ENCODE measurements around the gene SGIP1. TPM values are rescaled to one million over a fixed set of nuclear protein-coding genes. Genes with fewer than 3 reads are reported as not detected.

Gene SGIP1
- total RNA-seq, 1 experiment from 2014 or later: 3.7 TPM

DNA sequence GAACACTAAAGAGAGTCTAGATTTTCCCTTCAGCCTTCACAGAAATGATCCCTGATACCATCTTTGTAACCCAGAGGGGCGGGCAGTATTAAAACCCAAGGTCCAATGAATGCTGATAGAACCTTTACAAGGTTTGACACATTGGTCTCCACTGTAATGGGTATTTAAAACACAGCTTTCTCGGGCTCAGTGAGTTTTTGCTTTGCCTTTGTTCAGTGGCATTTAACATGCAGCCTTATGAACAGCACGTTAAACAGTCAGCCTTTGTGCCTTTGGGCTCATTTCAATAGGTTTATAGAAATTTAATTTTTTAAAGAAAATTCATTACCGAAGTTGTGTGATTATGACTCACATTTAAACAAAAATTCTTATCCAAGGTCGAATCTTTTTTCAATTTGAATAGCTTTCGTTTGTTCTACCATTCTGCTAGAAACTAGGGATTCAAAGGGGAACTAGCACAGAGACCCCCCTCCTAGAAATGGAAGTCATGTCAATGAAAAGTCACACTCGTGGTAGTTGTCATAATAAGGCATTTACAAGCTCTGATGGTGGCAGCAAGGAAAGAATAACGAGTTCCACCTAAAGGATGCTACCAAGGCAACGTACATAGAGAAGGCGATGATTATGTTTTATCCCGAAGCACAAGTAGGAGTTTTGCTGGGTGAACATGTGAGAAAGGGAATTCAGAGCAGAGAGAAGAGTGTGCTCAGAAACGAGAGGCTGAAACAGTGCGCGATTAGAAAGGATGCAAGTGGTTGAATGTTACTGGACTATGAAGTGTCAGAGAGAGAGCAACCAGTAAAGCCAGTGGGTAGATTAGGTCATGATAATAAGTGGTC, 66.2 kb downstream of the SGIP1 start:
- DNase-seq (ENCODE audit: extremely low read depth, low read depth): no peak

DNA sequence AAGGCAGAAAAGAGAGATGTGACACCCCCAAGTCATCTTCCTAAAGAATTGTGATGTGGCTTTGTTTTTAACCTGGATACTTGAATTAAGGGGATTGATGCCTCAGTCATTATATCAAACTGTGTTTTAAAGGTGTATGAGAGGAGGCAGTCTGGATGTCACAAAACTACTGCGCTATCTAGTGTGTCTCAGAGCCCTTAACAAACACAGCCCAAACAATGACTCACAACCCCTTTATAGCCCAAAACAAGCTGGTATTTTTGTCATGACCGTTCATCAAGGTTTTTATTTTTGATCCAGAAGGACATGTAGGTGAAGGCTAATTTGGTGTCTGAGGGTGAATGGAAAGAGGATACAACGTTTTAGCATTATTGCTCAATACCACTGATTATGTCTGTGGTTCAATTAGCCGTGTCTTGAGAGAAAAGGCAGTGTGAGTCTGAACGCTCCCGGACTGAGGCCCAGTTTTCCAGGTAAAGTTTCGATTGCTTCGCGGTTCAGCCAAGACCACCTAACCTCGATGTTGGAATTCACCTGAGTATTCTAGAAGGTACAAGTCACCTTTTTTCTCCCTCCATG, 71.6 kb downstream of the SGIP1 start:
- DNase-seq (ENCODE audit: extremely low read depth, low read depth): no peak

DNA sequence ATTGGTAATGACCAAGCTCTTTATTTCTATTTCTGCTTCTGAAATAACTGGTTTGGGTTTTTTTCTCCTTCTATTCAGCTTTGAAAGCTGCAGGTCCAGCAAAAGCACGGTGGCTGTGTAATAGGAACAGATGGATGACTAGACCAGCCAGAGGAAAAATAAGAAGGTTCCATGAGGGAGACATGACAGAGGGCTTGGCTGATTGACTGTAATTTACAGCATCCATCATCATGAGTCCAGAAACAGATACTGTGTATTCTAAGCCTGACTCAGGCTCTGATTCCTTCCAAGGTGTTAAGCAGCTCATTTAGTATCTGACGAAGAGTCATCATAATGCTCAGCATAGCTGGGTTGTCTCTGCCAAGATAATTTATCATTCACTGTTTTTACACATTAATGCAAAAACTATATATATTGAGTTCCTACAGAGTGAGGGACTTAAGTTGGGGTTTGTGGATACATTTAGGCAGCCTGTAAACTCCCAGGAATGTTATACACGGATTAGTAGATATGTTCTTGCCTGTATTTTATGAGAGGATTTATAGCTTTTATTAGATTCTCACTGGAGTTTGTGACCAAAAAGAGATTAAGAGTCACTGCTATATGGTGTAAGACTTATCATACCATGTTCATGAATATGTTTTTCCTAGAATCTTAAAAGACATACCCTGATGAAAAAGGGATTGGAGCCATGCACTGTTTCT, 72.6 kb downstream of the SGIP1 start:
- DNase-seq (ENCODE audit: extremely low read depth, low read depth): no peak

DNA sequence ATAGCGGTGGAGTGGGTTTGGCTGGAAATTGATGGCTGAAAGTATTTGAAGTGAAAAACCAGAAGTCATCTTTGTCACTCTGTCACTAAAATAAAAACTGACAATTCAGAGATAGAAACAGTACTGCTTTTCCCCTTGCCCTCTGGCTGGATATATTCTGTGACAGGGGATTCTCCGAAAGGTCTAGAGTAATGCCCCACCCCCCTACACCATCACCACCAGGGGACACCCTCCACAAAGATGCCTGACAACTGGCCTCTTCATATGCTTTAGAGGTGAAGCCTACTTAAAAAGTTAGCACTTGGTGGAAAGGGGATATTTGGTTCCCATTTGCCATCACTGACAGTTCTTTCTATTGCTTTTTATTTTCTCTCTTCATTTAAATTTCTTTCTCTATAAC, 73.5 kb downstream of the SGIP1 start:
- DNase-seq (ENCODE audit: extremely low read depth, low read depth): no peak

DNA sequence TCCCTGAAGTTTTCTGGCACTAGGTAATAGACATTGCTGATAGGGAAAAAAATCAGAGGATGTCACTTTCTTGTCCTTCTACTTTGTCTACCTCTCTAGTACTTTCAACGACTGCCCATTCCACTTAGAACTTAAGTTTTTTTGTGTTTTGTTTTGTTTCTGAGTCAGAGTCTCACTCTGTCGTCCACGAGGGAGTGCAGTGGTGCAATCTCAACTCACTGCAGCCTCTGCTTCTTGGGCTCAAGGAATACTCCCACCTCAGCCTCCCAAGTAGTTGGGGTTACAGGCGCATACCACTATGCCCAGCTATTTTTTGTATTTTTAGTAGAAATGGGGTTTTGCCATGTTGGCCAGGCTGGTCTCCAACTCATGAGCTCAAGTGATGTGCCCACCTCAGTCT, 79.2 kb downstream of the SGIP1 start:
- DNase-seq (ENCODE audit: extremely low read depth, low read depth): no peak

DNA sequence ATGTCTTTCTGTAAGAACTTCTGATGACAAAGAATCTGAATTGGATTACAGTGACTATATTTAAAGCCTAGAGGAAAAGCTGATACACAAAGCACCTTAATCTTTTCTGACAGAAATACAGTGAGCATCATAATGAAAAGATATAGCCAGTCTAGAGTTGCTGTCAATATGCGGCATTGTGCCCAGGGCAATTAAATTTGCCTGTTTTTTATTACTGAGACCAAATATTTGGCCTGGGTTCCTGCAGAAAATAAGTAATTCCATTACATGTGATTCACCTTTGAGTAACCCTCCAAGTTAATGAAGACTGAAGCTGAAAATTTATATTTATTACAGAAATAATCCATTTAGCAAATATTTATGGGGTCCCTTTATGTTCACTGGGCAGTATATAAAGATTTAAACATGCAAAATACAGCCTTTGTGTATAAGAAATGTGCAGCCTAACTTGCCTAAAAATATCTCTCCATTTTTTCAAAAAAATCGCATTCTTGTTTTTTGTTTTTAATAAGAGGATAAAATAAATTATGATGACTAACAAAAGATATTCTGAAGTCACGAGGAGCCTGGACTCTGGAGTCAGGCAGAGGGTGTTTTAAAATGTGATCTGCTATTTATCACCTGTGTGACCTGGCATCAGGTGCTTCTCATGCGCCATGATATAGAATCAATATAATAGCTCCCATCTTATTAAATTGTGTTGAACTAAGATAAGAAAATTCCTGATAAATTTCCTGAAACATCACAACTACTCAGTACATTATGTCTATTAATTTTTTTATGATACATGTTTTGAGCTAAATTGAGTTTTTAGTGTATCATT, 83.6 kb downstream of the SGIP1 start:
- no peak for DNase-seq (ENCODE audit: extremely low read depth, low read depth)

DNA sequence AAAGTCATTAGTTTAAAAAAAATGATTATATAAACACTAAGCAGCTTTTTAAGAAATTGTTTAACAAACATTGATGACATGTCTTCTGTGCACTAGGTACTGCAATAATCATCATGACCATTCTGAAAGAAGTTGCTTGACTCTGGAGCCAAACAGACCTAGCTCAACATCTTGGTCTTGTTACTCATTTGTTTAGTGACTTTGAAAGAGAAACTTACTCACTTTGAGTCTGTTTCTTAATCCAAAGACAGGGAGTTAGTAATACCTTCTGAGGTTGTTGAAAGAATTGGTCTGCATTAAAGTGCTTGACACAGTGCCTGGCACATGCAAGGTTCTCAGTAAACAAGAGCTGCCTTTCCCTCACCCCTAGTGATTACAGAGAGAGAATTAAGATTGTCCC, 84.4 kb downstream of the SGIP1 start:
- no peak for DNase-seq (ENCODE audit: extremely low read depth, low read depth)

DNA sequence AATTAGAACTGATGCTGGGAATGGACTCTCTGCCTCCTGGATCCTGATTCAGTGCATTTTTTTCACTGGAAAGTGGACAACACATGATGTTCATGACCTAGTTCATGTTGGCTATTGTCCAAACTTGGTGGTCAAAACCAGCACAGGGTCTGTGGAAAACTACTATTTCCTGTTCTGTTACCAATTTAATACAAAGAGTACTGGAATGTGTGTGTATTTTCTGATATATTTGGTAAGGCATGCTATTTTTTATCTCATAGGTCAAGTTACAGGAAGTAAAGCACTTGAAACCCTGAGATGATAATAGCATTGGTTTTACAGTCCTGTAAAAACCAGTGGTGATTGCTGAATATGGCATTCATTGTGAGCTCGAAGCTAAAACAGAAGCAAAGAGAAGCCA, 89.9 kb downstream of the SGIP1 start:
- no peak for DNase-seq (ENCODE audit: extremely low read depth, low read depth)

DNA sequence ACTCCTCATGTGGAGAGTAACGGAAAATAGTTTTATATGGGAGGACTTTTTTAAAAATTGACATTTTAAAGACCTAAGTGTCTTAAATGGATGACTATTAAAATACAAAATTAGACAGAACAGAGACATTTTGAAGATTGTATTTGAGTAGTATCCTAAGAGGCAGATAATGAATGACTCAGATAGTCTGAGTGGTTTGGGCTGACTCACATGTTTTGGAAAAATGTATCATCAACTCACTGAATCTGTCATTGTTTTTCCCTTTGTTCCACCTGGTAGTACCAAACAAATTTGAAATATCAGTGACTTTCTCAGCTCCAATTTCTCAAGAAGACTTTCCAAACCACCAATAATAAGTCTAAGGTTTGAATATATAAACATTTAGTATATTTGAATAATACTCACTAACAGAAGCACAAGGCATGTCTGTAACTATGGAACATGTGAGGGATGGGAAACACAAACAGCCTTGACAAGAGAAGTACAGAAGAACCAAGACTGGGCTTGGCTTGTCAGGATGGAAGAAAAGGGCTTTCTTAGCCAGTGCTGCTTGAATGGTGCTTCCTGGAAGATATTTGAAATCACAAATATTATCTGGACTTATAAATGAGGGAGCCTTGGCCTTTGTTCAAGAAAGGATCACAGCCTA, 90.6 kb downstream of the SGIP1 start:
- no peak for DNase-seq (ENCODE audit: extremely low read depth, low read depth)

DNA sequence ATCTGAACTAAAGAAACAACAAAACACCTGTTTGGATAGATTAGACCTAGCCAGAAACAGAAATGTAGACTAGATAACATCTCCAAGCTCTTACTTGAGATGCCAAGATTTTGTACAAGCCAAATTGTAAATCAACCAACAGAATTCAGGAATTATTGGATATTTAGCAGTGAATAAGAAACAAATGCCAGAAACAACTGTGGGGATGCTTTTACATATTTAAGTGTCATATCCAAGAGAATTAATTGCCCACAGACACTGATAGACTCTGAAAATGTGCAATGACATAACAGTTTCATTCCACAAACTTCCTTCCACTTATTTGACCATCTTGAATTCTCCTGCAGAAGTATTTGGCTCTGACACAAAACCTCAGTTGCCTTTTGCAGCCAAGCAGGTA, 92.3 kb downstream of the SGIP1 start:
- DNase-seq (ENCODE audit: extremely low read depth, low read depth): no peak

DNA sequence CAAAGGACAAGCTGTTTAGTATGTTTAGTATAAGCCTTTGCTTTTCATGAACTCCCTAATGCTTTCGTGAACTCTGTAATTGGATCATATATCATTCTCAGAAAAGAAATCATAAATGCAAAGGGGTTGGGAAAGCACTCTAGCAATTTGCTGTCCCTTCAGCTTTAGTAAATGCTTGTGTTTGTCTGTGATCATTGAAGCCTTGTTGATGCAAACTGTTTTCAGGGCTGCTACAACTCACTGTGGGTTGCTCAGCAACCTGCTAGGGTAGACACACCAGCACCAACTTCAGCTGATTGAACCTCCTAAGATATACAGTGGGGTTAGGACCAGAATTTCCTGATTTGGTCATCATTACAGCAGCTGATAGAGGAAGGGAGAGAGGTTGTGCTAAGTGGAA, 95.0 kb downstream of the SGIP1 start:
- DNase-seq (ENCODE audit: extremely low read depth, low read depth): no peak

DNA sequence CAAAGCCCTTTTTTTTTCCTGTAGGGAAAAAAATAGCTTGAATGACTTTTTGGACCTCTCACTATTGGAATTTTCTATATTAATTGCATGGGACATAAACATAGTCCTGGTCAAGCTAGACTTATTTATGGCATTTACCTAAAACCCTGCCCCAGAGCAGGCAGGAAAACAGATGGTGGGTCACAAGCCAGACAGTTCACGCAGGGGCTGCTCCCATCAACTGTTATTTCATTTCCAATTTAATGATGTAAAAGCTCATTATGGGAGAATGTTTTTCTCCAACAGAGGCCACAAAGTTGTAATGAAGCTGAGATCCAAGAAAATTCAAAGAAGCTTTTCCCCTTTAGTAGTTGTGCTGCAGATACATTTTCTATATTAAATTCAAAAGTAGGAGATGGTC, 99.2 kb downstream of the SGIP1 start:
- DNase-seq (ENCODE audit: extremely low read depth, low read depth): no peak

DNA sequence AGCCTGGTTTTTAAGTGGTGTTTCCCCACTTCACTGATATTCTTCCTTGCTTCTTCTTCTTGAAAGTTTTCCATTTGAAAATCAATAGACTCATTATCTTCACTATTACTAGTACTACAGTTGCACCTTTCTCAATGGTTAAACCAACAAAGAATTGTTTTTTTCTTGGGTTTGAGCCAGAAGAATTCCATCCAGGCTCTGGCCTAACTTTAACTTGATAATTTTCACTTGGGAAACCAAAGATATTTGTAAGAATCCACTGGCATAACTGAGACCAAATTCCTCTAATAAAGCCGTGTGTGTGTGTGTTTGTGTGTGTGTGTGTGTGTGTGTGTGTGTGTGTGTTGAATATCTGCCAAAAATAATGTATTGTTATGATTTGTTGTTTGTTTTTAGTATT, 103.2 kb downstream of the SGIP1 start:
- DNase-seq (ENCODE audit: extremely low read depth, low read depth): no peak

DNA sequence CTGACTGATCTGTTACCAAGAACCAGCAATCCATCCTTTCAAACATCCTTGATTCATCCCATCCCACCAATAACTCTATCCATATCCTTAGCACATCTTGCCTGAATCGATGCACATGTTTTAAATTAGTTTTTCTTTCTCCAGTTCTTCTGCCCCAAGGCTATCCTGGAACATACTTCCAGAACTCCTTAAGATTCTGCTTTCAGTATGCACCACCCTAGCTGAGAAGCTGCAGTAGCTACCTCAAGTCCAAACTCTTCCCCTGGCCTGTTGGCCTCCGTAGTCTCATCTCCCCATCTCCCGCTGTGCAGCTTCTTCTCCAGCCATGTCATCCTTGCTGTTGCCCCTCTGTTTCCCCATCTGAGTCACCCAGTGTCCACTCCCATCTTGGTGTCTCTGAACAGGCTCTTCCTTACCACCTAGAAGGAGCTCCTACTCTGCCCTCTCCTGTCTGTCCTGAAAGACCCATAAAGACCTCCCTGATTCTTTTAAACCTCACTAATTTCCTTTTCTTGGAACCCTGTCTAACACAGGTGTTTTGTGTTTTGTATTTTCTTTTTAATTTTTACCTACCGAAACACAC, 108.0 kb downstream of the SGIP1 start:
- DNase-seq (ENCODE audit: extremely low read depth, low read depth): no peak

DNA sequence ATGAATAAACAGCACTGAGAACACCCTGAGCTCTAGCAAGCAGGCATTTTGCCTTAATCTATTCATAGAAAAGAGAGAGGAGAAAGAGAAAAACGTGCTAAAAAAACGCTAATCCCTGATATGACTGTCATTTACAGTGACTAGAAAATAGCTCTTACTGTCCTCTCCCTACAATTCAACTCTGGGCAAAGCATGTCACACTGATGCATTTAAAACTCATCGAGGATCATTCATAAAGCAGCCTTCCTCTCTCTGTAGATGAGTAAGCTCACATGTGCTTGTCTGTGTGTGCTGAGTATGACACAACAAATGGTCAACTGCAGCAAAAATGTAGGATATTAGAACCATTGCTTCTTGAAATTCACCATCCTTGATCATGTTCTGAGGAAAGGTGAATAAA, 109.0 kb downstream of the SGIP1 start:
- no peak for DNase-seq (ENCODE audit: extremely low read depth, low read depth)

DNA sequence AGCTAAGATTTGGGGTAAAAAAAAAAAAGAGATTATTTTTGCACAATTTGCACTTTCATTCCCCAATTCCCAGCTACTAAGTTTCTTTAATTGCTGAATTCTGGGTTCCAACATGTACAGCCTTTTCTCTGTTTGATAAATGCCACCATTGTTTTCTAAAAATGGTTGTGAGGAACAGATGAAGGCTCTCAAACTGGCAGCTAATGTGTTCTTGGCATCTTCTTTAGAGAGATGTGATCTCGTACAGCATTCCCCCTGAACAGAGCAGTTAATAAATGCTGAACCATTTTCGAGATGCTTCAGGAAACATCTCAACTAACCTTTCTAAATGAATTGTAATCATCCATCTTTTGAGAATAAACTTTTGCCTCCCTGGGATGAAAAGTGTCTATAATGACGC, 110.4 kb downstream of the SGIP1 start:
- no peak for DNase-seq (ENCODE audit: extremely low read depth, low read depth)

DNA sequence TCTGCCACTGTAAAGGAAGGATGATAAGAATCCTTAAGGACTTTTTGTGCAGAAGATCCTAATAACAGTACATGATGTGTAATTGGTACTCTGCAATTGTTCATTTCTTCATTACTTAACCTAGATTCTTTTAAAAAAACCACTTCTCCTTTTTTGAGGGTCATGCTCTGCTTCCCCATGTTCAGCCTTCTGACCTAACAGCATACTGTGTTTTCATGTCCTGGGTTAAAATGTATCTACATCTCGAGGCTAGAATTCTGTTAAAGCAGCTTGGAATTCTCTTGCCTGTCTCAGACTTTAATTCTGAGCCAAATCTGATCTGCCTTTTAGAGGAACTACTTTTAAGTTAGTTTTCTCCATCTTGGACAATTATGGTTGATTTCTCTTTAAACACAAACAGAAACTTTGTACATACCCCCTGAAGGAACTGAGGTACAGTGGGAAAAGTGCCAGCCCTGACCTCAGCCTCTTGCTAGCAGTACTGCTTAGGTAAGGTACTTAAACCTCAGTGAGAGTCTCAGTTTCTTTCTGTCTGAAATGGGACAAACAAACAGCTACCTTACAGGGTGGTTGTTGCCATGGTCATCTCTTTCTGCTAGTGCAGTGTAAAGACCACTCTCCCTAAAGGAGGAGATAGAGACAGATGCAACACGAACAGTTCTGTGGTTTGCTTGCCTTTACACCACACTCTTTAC, 115.1 kb downstream of the SGIP1 start:
- DNase-seq (ENCODE audit: extremely low read depth, low read depth): no peak

DNA sequence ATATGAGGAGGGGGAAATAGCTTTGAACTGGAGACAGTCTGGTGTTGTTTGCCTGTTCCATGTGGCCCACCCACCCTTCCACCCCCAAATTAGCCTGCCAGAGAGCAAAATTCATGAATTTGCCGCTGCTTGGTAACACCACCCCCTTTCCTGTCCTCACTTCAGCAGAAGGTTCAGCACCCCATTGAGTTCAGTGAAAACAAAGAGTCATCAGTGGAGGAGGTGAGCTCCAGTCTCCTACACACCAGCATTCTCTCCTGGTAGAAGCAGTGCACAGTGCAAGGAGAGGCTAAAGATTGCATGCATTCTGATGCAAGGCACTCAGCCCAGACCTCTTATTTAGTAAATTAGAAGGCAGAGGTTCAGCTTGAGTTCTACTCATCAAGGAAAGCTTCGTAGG, 118.6 kb downstream of the SGIP1 start:
- no peak for DNase-seq (ENCODE audit: extremely low read depth, low read depth)

DNA sequence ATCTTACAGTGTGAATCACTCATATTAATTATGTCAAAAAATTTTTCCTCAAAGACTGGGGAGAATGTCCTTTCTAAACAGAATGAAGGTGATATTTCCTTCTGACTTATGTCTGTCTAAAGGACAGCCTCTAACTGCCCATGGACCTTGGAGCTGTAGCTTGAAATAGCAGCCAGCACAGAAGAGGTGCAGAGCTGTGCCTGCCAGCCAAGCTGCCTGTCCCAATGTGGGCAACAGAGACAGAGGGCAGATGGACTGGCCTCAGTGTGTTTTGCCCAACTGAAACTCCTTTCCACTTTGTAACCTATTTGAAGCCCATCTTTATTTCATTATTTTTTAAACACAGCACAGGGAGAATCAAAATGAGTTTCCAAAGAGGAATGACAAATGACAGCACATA, 120.7 kb downstream of the SGIP1 start:
- no peak for DNase-seq (ENCODE audit: extremely low read depth, low read depth)

DNA sequence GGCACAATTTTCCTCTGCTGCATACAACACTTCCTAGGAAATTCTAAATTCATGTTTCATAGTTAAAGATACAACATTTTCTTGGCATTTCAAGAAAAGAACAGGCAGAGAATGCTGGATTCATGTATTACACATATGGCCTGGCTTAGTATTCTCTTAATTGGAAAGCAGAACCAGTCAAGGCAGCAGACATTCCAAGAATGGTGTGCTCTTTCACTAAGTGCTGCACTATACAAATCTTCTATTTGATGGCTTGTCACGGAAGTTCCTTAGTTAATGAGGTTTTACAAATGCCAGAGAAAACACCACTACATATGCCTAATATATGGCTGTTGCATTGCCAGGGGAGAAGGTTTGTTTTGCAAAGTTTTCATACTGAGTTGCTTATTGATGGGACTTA, 137.5 kb downstream of the SGIP1 start:
- no peak for DNase-seq (ENCODE audit: extremely low read depth, low read depth)
